ENCODE data around the gene CUZD1. TPM values are rescaled to one million over a fixed set of nuclear protein-coding genes. Genes with fewer than 3 reads are reported as not detected.

Gene CUZD1
- total and polyA plus RNA-seq, 9 of the 15 experiments (the other 6 are each of a cell fraction or from before 2014, with no cell fraction given) = 0.51 to 1.7 (median 1.1) TPM

GRCh38 chr10:122879339-122880273 lies 33.9 kb upstream of the CUZD1 start, which contains the start of gene FAM24B (continued):
- TF ChIP-seq ZNF277 (CRISPR knock-in tag; IDR thresholded peaks at IDR 0.05; ENCODE audit: borderline replicate concordance) (no peak), ZNF24 (IDR thresholded peaks at IDR 0.05) (no peak), U2AF1 (optimal IDR thresholded peaks at IDR 0.05; ENCODE audit: low read depth, low read length) (no peak), CBFA2T3 (IDR thresholded peaks at IDR 0.05) (no peak), ZNF764 (CRISPR knock-in tag; IDR thresholded peaks at IDR 0.05; ENCODE audit: low read depth) (no peak), JUN (IDR thresholded peaks at IDR 0.05; ENCODE audit: borderline replicate concordance, low read depth, low read length) (no peak; the same call in 1 of the 2 replicates), JUN (CRISPR knock-in tag; IDR thresholded peaks at IDR 0.05; ENCODE audit: borderline replicate concordance) (no peak), BRF2 (IDR thresholded peaks at IDR 0.05; ENCODE audit: borderline replicate concordance, insufficient read depth, insufficient read length) (no peak), ARID1B (IDR thresholded peaks at IDR 0.05) (no peak), MLLT1 (IDR thresholded peaks at IDR 0.05) (no peak), PRDM10 (IDR thresholded peaks at IDR 0.05; ENCODE audit: partially characterized antibody) (peak; percentile 86), ZNF212 (CRISPR knock-in tag; IDR thresholded peaks at IDR 0.05) (no peak), HDAC2 (IDR thresholded peaks at IDR 0.05) (no peak), SP2 (IDR thresholded peaks at IDR 0.05; ENCODE audit: extremely low read depth, low read depth, low read length, poor library complexity, severe bottlenecking) (no peak), XRCC4 (IDR thresholded peaks at IDR 0.05; ENCODE audit: extremely low read depth, insufficient read depth, insufficient read length) (no peak), USF1 (CRISPR knock-in tag; IDR thresholded peaks at IDR 0.05) (no peak), ETV5 (CRISPR knock-in tag; IDR thresholded peaks at IDR 0.05; ENCODE audit: low read depth) (no peak), ZNF184 (CRISPR knock-in tag; IDR thresholded peaks at IDR 0.05) (no peak), CEBPB (tag; IDR thresholded peaks at IDR 0.05) (no peak), PPARD (CRISPR knock-in tag; IDR thresholded peaks at IDR 0.05) (no peak)
